Stimulated activated CD8-positive, alpha-beta memory T cell treated with anti-CD3 and anti-CD28 coated beads, Interleukin-12 subunit alpha, Interleukin-12 subunit beta, amount 100 ng/mL, for 24 hours (primary cell): ENCODE measurements around the gene HOXC4.
A peak's percentile ranks its signal among the peaks of the same experiment; 100 is the strongest.

Experiments
- DNase-seq: peaks from one replicate; pipeline ENCODE4 v3.0.0-alpha.2; 2020; ENCODE audit errors: extremely low read depth

Gene HOXC4

GRCh38 chr12:54053751-54054741 lies at the start of gene HOXC4:
TSS of gene HOXC4 (plus strand) at chr12:54053835. CDS start at chr12:54053923, 88 bp downstream.
- no peak for DNase-seq

- DNase-seq = no peak
These were observed 49.4 kb upstream of the HOXC4 start for GRCh38 chr12:54004063-54004840.

GRCh38 chr12:54004841-54005530 lies 48.6 kb upstream of the HOXC4 start:
- DNase-seq = no peak

- no peak for DNase-seq
These were observed 48.1 kb upstream of the HOXC4 start for GRCh38 chr12:54005531-54005852.

- DNase-seq = peak; percentile 62
These were observed 47.6 kb upstream of the HOXC4 start for GRCh38 chr12:54005853-54006558.

- DNase-seq = no peak
These were observed 46.9 kb upstream of the HOXC4 start for GRCh38 chr12:54006559-54007220.

- no peak for DNase-seq
These were observed 45.9 kb upstream of the HOXC4 start for GRCh38 chr12:54007538-54008259.

GRCh38 chr12:54008260-54008552 lies 45.4 kb upstream of the HOXC4 start:
- DNase-seq = no peak

- DNase-seq = no peak
These were observed 44.2 kb upstream of the HOXC4 start for GRCh38 chr12:54009171-54010052.

GRCh38 chr12:54010053-54010971 lies 43.3 kb upstream of the HOXC4 start:
- no peak for DNase-seq

GRCh38 chr12:54010972-54011664 lies 42.5 kb upstream of the HOXC4 start:
- no peak for DNase-seq

GRCh38 chr12:54011665-54012532 lies 41.7 kb upstream of the HOXC4 start:
- no peak for DNase-seq

GRCh38 chr12:54012631-54013409 lies 40.8 kb upstream of the HOXC4 start:
- DNase-seq = no peak

GRCh38 chr12:54014377-54015017 lies 39.1 kb upstream of the HOXC4 start:
- DNase-seq = no peak
